ENCODE results near the gene HS3ST3A1.
A peak's percentile ranks its signal among the peaks of the same experiment; 100 is the strongest.

HS3ST3A1 gene

GRCh38 chr17:13601776-13602551 is at the start of gene HS3ST3A1:
HS3ST3A1 (minus strand) TSS chr17:13601929; CDS start chr17:13601129, 800 bp downstream.
- no peak for DNase-seq

GRCh38 chr17:13650096-13650675 is 48.5 kb upstream of the HS3ST3A1 start:
- peak; percentile 13 for DNase-seq

GRCh38 chr17:13647543-13648021 is 45.9 kb upstream of the HS3ST3A1 start:
- no peak for DNase-seq

- no peak for DNase-seq
These were observed 45.3 kb upstream of the HS3ST3A1 start for GRCh38 chr17:13646969-13647542.

- no peak for DNase-seq
These were observed 44.7 kb upstream of the HS3ST3A1 start for GRCh38 chr17:13646411-13646810.

- DNase-seq: no peak
These were observed 41.5 kb upstream of the HS3ST3A1 start for GRCh38 chr17:13643180-13643579.

- DNase-seq: no peak
These were observed 40.5 kb upstream of the HS3ST3A1 start for GRCh38 chr17:13642188-13642587.

- no peak for DNase-seq
These were observed 38.8 kb upstream of the HS3ST3A1 start for GRCh38 chr17:13640551-13640950.

- DNase-seq: peak; percentile 74
These were observed 37.2 kb upstream of the HS3ST3A1 start for GRCh38 chr17:13638855-13639458.

- DNase-seq: no peak
These were observed 35.2 kb upstream of the HS3ST3A1 start for GRCh38 chr17:13636951-13637350.

- DNase-seq: peak; percentile 65
These were observed 34.2 kb upstream of the HS3ST3A1 start for GRCh38 chr17:13635951-13636350.

- DNase-seq: no peak
These were observed 32.3 kb upstream of the HS3ST3A1 start for GRCh38 chr17:13634021-13634420.

GRCh38 chr17:13631529-13631928 is 29.8 kb upstream of the HS3ST3A1 start:
- no peak for DNase-seq

GRCh38 chr17:13626703-13627102 is 25.0 kb upstream of the HS3ST3A1 start:
- no peak for DNase-seq

- DNase-seq: no peak
These were observed 17.7 kb upstream of the HS3ST3A1 start for GRCh38 chr17:13619462-13619861.

GRCh38 chr17:13616031-13616430 is 14.3 kb upstream of the HS3ST3A1 start:
- no peak for DNase-seq

GRCh38 chr17:13609941-13610340 is 8.2 kb upstream of the HS3ST3A1 start:
- DNase-seq: no peak

GRCh38 chr17:13601322-13601775 is 380 bp downstream of the HS3ST3A1 start:
- DNase-seq: no peak

GRCh38 chr17:13600475-13601321 is 1.0 kb downstream of the HS3ST3A1 start:
- no peak for DNase-seq

- DNase-seq: no peak
These were observed 1.9 kb downstream of the HS3ST3A1 start for GRCh38 chr17:13599864-13600263.

- DNase-seq: no peak
These were observed 2.6 kb downstream of the HS3ST3A1 start for GRCh38 chr17:13599168-13599577.

- no peak for DNase-seq
These were observed 3.2 kb downstream of the HS3ST3A1 start for GRCh38 chr17:13598353-13599167.

Measured in inflammatory macrophage treated with lipopolysaccharide for 4 hours (primary cell).